Inferior parietal cortex (tissue), 1 donor: Measurements from ENCODE around the gene ADAMTS2.

Source experiments
- DNase-seq: peaks from one replicate; pipeline ENCODE4 v3.0.0-alpha.2; 2016; ENCODE audit errors: extremely low spot score

ADAMTS2 gene

DNA sequence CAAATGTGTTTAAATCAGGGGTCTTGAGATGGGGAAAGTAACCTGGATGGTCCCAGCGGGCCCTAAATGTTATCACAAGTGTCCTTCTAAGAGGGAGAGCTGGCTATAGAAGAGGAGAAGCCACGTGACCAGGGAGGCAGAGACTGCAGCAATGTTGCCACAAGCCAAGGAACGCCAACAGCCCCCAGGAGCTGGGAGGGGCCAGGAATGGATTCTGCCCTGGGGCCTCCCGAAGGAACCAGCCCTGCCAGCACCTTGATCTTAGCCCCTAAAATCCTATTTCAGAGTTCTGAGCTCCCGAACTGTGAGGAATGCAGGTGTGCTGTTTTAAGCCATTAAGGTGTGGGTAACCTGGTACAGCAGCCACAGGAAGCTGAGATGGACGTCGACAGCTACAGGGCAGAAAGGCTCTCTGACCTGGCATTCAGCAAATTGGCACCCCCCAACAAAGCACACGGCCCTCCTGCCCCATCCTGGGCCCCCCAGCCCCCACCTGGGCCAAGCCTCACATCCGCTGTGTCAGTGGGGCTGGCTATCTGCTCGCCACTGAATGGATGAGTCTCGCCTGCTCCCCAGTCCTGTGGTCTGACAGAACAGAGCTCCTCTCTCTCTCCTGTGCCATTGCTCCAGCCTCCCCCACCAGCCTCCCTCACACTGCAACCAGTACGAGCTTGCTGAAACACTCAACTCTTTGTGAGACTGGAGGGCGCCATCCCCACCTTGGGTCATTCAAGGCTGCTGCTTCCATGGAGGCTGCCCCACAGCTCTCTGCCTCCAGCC lies 78.8 kb downstream of the ADAMTS2 start:
- no peak for DNase-seq

DNA sequence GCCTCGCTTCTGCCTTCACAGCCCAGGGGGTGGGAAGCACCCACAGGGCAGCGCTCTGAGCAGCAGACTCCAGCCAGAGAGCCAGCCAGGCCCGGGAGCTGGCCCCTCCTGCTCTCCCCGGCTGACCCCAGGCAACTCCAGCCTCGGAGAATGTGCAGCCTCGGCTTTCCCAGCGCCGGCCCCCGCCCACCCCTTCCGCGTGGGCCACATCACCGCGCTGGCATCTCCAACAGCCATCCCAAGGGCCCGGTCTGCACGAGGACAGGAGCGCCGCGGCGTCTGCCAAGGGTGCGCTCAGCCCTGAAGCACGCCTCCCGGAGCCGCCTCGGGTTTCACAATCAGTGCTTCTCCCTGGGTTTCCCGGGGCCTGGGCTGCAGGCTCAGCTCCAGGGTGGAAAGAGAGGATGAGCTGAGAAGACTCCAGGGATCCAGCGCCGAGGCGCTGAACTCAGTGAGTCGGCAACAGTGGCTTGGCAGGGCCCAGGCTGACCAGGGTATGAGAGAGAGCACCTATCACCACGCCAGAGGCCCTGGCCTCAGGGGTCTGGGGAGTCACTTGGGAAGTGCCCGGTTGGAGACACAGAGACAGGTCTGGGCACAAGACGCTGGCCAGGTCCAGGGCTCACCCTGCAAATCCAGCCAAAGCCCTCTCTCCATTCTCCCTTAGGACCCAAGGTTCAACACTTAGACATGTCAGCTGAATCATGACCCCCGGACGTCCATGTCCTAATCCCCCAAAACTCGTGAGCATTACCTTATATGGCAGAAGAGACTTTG lies 79.6 kb downstream of the ADAMTS2 start:
- no peak for DNase-seq

DNA sequence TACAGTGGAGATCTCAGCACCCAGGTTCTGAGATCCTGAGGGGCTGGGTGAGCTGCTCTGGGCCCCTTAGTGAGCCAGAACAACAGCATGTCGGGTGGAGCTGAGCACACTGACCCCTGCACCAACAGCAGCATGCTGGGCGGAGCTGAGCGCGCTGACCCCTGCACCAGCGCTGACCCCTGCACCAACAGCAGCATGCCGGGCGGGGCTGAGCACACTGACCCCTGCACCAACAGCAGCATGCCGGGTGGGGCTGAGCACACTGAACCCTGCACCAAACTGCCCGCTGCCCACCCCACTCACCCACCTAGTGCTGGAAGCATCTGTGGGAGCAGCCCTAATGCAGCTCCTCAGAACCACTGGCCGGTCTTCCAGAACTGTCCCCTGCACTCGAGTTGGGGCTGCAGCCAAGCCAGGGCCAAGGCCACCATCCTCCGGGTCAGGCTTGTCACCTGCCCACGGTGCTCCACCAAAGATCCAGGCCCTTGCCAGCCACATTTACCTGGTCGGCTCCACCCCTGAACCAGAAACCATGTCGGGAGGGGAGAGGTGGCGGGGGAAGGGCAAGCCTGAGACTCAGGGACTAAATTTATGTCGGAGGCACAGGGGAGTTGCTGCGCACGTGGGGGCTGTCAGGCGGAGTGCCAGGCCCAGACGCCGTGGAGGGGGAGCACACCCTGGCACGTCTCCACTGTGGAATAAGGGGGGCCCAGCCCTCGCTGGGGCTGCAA lies 80.3 kb downstream of the ADAMTS2 start:
- no peak for DNase-seq

DNA sequence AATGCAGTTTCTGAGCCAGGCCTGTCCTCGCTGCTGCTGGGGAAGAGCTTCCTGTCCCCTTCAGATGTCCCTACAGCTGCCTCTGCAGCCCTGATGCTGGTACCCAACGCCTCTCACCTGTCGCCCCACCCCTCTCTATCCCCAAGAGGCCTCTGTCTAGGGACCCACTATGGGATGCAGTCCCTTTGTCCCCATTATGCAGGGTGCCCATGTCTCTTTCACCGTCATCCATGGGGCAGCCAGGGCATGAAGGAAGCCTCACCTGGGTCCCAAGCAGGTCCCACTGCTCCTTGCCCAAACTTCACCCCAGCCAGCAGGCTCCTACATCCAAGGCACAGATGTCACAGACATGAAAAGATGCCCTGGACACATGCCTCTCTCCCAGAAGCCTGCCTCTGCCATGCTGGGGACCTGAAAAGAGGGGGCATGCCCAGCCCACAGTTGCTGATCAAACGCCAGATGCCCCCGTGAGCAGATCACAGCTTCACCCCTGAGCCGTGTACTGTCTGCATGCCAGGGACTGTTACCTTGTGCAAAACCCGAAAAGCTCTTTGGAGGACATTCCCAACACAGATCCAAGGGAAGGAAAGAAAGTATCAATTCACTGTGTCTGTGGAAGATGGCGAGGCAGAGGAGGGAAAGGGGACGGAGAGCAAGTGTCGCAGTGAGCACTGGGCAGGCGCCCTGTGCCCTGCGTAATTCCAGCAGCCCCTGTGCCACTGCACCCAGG lies 81.0 kb downstream of the ADAMTS2 start:
- DNase-seq, result no peak

DNA sequence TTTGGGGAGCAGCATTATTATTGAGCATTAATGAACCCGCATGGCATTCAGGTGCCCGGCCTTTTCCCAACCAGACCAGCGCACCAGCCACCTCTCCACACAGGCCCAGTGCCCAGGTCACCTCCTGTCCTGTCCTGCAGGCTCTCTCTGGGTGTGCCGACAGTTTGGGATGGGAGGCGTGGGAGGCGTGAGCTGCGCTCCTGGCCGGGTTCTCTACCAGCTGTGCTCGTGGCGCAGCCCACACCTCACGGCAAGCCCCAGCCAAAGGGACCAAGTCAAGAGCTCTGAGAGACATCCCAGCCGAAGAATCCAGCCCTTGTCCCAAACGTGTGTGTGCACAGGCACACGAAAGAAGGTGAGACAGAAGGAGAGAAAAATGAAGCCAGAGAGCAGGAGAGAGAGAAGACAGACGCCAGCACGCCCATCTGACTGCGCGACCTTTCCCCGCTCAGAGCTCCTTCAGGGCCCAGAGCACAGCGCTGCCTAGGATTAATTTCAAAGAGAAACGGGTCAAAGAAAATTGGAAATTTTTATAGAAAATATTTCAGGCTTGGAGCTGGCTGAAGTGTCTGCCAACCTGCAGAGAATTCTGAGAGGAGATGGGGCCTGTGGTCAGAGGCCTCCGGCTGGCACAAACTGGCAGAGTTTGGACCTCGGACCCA lies 81.7 kb downstream of the ADAMTS2 start:
- DNase-seq, result no peak

DNA sequence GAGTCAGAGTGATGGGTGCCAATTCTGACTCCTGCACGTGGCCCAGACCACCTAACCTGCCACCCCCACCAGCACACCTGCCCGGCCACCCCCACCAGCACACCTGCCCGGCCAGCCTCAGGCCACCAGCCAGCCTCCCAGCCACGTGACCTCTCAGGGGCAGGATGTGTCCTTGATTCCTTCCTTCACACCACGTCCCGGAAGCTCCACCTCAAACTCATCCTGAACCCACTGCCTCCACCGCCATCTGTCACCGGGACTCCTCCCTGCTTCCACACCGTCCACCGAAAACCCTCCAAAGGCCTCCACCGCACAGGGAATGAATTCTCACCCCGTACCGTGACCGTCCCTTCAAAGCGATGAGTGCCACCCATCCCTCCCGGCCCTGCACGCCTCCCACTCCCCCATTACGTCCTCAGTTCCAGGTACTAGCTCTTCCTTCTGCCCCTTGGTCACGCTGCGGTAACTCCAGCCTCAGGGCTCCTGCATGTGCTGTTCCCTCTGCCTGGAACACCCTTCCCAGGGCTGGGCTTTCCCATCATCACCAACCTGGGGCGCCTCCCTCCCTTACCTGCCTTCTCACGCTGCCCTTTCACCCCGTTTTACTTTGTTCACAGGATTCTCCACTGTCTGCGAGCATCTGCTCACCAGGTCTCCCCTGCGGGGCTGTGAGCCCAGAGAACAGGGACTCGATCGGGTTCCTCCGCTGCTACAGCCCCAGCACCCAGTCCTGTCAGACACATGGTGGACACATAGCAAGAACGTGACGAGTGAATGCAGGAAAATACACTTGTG lies 82.9 kb downstream of the ADAMTS2 start:
- no peak for DNase-seq

DNA sequence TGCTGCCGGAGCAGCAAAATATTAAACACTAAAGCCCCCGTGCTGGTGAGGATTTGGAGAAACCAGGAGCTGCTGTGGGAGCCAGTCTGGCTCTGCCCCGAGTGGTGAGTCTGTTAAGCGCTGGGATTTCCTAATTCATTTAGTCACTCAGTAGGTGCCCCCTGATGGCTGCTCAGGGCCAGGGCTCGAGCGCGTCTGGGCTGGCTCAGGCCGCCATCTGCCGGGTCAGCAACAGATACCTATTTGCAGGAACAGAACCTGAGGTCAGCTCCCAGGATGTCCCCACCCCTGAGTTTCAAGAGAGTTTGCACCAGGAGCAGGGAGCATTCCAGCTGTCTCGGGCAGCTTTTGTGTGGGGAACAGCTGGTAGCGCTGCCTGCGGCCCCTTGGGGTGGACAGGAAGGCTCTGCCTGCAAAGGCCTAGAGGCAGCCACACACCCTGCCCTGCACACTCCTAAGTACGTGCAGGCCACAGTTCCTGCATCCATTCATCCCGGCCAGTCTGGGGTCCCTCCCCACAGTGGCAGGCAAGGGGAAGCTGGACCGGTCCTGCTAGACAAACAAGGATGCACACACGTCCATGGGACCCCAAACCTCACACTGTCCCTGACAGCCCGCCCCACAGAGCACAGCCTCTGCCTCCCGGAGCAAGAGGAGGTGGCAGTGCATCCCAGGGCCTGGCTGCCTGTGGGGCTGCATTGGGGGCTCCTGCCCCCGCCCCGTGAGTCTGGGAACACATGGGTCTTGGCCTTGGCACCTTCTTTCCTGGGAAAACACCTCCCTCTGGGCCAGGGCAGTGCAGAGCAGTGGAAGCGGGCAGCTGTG lies 83.7 kb downstream of the ADAMTS2 start:
- DNase-seq, result no peak

- DNase-seq, result no peak
These were observed 84.8 kb downstream of the ADAMTS2 start for GRCh38 chr5:179260324-179261070.

DNA sequence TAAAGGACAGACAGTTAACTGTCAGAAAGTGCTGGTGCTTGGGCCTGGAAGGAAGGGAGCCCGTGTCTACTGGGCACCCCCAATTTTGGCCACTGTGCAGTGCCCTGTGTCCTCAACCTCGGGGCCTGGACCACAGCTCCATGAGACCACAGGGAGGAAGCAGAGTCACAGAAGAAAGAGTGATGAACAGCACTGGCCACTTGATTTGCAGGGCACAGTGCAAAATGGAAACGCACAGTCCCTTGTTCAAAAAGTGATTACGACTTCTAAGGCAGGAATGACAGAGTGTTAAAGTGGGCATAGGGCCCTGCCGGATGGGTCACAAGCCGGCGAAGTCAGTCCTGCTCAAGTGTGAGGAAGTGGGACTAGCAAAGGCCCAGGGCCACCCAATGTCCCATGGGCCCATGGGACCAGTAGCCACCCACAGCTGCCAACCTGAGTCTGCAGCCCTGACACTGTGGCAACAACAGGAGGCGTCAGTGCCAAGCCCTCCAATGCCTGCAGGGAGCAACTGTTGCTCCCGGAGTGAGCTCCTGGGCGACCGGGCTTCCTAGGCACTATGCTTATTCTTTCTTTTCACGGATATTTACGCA lies 85.4 kb downstream of the ADAMTS2 start:
- no peak for DNase-seq

DNA sequence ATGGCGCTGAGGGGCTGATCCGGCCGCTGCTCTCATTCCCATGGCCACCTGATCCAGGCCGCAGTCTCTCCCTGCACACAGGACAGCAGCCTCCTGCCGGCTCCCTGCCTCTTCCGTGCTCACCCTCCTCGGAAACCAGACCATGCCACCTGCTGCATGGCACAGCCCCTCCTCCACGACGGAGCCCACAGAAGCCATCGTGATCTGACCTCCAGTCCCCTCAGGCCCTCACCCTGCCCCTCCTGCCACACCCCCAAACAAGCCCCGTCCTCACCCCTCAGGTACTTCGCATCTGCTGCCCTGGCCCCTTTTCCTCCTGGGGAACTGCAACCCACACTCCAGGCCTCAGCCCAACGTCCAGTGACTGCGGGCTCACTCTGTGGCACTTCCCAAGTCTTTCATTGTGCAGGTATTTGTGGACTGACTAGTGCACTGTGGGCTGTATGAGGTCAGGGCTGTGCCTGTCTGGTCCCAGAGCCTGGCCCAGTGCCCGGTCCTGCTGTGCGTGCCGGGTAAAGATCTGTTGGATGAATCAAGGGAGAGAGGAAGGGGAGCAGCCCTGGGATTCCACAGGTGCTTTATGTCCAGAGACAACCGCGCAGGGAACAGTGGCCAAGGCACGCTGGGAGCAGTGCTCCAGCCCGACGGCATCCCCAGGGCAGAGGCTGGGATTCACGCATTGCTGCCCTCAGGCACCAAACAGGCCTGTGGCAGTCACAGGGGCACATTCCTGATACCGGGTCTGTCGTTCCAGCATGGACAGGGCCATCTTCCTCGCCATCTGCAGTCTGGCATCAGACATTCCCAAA lies 86.1 kb downstream of the ADAMTS2 start:
- no peak for DNase-seq

GRCh38 chr5:179258001-179258921 lies 87.0 kb downstream of the ADAMTS2 start:
- DNase-seq, result no peak

GRCh38 chr5:179257176-179257682 lies 88.0 kb downstream of the ADAMTS2 start:
- no peak for DNase-seq

- no peak for DNase-seq
These were observed 88.7 kb downstream of the ADAMTS2 start for GRCh38 chr5:179256328-179257175.

GRCh38 chr5:179255527-179256327 lies 89.5 kb downstream of the ADAMTS2 start:
- no peak for DNase-seq
